Measurements from ENCODE around the gene THBS2.

- TF ChIP-seq, protein P1, sequence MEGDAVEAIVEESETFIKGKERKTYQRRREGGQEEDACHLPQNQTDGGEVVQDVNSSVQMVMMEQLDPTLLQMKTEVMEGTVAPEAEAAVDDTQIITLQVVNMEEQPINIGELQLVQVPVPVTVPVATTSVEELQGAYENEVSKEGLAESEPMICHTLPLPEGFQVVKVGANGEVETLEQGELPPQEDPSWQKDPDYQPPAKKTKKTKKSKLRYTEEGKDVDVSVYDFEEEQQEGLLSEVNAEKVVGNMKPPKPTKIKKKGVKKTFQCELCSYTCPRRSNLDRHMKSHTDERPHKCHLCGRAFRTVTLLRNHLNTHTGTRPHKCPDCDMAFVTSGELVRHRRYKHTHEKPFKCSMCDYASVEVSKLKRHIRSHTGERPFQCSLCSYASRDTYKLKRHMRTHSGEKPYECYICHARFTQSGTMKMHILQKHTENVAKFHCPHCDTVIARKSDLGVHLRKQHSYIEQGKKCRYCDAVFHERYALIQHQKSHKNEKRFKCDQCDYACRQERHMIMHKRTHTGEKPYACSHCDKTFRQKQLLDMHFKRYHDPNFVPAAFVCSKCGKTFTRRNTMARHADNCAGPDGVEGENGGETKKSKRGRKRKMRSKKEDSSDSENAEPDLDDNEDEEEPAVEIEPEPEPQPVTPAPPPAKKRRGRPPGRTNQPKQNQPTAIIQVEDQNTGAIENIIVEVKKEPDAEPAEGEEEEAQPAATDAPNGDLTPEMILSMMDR (IDR thresholded peaks at IDR 0.05; ENCODE audit: low read length) = no peak
- no peak for TF ChIP-seq EZH2 (optimal IDR thresholded peaks at IDR 0.05; ENCODE audit: low read depth, low read length)
- no peak for TF ChIP-seq EZH2phosphoT487 (IDR thresholded peaks at IDR 0.05; ENCODE audit: low read length)
Observed at GRCh38 chr6:169188051-169188470, 65.6 kb downstream of the THBS2 start.
